ENCODE data around the gene GRB14. TPM values are rescaled to one million over a fixed set of nuclear protein-coding genes. Genes with fewer than 3 reads are reported as not detected.

The GRB14 gene
- total and polyA plus RNA-seq, 10 of the 15 experiments (the other 5 are each of a cell fraction or from before 2014, with no cell fraction given), result not detected

GRCh38 chr2:164567335-164567989 is 53.8 kb downstream of the GRB14 start:
- Histone ChIP-seq H3K27ac (ENCODE audit: control insufficient read depth, insufficient read depth) (no peak overlapping the region), H3K9me3 (replicated peaks; ENCODE audit: control insufficient read depth, insufficient read depth, low read length) (no peaks in the 10 kb centered on the region), H4K20me1 (ENCODE audit: control insufficient read depth, insufficient read depth) (no peaks in the 10 kb centered on the region), H3K4me3 (no peak overlapping the region), H3K27me3 (replicated peaks in 1 of 2; ENCODE audit: control insufficient read depth in 2 of 2, insufficient read depth in 2 of 2, low read length in 1 of 2) (no peaks in the 10 kb centered on the region), H3K4me2 (ENCODE audit: control insufficient read depth, insufficient read depth) (no peak overlapping the region), H3K36me3 (ENCODE audit: control insufficient read depth in 2 of 2, insufficient read depth in 2 of 2, low read length in 1 of 2) (no peaks in the 10 kb centered on the region), H3K79me2 (ENCODE audit: control insufficient read depth, insufficient read depth, low read length) (no peaks in the 10 kb centered on the region), H2AFZ (ENCODE audit: control insufficient read depth, low read depth, low read length) (no peak overlapping the region), H3K4me1 (ENCODE audit: control insufficient read depth, insufficient read depth, low read length) (no peaks in the 10 kb centered on the region), H3K9ac (ENCODE audit: control insufficient read depth, insufficient read depth, low read length) (no peak overlapping the region)
- ChIA-PET RAD21 (ENCODE audit: unreplicated experiment) (no interaction called here), POLR2A (no interaction called here), SMC1A (ENCODE audit: uncharacterized antibody, unreplicated experiment) (interaction anchor here (0.6 to 1.0 kb wide), 2 partner anchors 10 to 194 kb away, joined by 3 read pairs; no protein-coding TSS in a partner anchor), CTCF (no interaction called here)
- in situ Hi-C loops (cut with MboI) (no loop called here), intact Hi-C loops (cut with micrococcal nuclease; ENCODE audit: unreplicated experiment) (no loop called here)
- no TSS peak for BruUV-seq (replicated peaks)
- FAIRE-seq, result no peak
- 34% methylated on average over 3 of the region's 3 CpGs for WGBS (ENCODE audit: insufficient coverage, insufficient replicate concordance, low lambda C conversion rate, missing lambda C conversion rate)
- DNase-seq (ENCODE audit: low read depth, low spot score), result no peak
- no peak for ATAC-seq
- no peak for TF ChIP-seq ZNF687 (IDR thresholded peaks at IDR 0.05)
- TF ChIP-seq HDGF (IDR thresholded peaks at IDR 0.05), result no peak
- TF ChIP-seq ZNF384 (IDR thresholded peaks at IDR 0.05; ENCODE audit: borderline replicate concordance, low read depth, low read length), result no peak
- no peak for TF ChIP-seq RCOR1 (conservative IDR thresholded peaks at IDR 0.05; ENCODE audit: low read depth, low read length)
- TF ChIP-seq RAD21 (IDR thresholded peaks at IDR 0.05; ENCODE audit: insufficient read depth, low read depth, low read length), result no peak
- TF ChIP-seq IKZF2 (IDR thresholded peaks at IDR 0.05), result no peak
- TF ChIP-seq REST (IDR thresholded peaks at IDR 0.05; ENCODE audit: low read depth, low read length), result no peak
- no peak for TF ChIP-seq POLR2A (IDR thresholded peaks at IDR 0.05; ENCODE audit: low read depth, low read length)
- no peak for TF ChIP-seq POLR2AphosphoS2 (IDR thresholded peaks at IDR 0.05; ENCODE audit: low read depth, low read length)
- TF ChIP-seq SPI1 (IDR thresholded peaks at IDR 0.05; ENCODE audit: borderline replicate concordance, insufficient read depth, low read depth, low read length), result no peak
- no peak for TF ChIP-seq PBX3 (IDR thresholded peaks at IDR 0.05; ENCODE audit: insufficient replicate concordance, low read depth, low read length)
- no peak for TF ChIP-seq ZBTB4 (CRISPR knock-in tag; IDR thresholded peaks at IDR 0.05)

Measured in GM12878 (cell line).